Superior temporal gyrus (tissue), 1 donor: ENCODE measurements around the gene CD6.

ENCODE experiments used
- DNase-seq: peaks from one replicate; pipeline ENCODE4 v3.0.0-alpha.2; 2016; ENCODE audit errors: extremely low spot score

The CD6 gene

GRCh38 chr11:60985991-60986915 lies 14.8 kb downstream of the CD6 start:
- DNase-seq: no peak

DNA sequence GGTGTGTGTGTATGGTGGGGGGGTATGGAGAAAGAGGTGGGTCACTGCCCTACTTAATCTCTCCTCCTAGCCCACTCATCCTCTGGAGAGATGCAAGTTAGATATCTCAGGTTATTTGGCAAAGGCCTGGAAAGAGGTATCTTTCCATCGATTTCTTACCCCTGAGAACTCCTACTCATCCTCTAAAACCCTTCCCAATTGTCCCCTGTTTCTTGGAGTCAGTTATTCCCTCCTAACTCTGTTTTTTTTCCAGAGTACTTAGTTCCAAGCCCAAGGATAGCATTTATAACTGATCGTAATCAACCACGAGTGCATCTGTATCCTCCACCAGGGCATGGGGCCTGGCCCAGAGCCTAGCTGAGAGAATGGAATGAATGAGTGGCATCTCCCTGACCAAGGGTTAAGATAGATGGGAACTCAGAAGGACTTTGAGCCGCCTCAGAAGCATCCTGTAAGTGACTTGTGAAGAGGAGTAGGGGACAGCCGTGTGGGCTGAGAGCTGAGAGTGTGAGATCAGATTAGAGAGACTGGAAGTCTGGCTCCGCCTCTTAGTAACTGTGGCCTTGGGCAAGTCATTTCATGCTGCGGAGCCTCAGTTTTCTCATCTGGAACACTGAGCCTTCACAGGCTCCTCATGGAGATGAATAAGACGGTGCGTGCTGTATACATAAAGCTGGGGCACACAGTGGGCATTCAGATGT lies 16.2 kb downstream of the CD6 start:
- DNase-seq: no peak

DNA sequence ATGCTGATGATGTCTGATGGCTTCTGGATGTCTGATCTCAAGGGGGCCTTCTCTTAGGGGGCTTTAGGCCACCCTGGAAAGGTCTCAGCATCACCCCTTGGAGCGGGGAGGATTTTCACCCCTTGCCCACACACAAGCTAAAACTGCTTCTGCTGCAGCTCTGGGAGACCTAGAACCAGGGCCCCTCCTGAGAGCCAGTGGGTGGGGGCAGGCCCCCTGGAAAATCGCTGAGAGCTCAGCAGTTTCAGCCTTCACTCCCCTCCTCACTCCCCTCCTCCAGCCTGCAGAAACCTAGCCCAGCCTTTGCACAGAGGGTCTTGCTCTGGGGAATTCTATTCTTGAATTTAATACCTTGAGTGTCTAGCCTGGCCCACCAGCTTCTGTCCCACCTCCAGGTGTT lies 17.2 kb downstream of the CD6 start:
- DNase-seq: no peak

DNA sequence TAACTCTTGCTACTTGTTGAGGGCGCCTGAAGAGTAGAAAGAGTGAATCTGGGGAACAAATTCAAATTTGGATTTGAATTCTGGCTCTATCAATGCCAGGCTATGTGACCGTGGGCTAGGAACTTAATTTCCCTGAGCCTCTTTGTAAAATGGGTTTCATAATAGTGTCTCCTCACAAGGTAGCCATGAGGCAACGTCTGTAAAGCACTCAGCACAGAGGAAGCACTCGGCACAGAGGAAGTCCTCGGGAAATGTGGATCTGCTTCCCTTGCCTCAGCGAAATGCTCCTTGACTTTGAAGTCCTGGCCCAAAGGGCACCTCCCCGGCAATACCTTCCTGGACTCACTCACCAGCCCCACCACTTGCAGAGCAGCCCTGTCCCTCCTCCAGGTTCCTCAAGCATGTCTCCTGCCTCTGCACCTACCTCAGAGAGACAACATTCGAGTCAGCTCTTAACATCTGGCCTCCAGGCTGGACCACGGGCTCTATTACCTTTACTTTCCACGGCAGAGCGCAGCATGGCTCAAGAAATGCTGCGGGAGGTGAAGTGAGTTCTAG lies 17.7 kb downstream of the CD6 start:
- no peak for DNase-seq

GRCh38 chr11:60991457-60991856 lies 20.0 kb downstream of the CD6 start:
- no peak for DNase-seq

DNA sequence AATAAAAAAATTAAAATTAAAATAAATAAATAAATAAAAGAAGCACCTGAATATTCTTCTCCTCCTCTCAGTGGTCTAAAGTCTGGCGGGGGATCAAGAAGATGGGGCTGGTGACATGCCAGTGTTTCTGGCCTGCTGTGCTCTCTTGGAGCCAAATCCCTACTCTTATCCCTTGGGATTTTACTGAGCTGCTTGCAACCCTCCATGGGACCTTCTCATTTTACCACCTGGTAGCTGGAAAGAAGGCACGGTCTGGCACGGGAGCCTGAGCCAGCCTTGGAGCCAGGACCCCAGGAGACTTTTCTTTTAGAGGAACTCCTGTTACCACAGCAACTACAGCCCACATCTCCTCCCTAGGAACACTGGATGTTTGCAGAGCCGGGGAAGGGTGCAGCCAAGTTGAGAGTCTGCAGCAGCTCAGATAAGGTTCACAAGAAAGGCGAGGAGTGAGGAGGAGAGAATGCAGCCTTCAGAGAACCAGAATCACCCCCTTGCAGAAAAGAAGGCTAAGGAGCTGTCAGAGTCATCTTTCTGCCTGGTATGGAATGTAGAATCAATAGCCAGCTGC lies 21.4 kb downstream of the CD6 start:
- DNase-seq: peak; percentile 13

DNA sequence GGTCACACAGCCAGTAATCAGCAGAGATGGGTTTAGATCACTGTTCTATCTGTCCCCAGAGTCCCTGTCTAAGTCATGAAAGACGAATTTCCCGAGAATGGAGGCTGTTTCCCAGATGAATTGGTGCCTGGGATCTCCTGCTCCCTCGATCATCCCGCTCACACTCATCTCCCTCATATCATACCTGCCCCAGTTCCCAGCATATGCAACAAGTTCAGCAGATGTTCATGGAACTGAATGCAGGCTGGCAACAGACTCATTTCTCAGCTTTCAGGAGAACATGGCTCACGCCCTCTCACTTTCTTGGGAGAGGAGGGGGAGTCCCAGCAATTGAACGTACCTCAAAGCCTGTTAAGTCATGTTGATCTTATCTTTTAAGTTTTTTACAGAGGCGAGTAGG lies 22.1 kb downstream of the CD6 start:
- no peak for DNase-seq

DNA sequence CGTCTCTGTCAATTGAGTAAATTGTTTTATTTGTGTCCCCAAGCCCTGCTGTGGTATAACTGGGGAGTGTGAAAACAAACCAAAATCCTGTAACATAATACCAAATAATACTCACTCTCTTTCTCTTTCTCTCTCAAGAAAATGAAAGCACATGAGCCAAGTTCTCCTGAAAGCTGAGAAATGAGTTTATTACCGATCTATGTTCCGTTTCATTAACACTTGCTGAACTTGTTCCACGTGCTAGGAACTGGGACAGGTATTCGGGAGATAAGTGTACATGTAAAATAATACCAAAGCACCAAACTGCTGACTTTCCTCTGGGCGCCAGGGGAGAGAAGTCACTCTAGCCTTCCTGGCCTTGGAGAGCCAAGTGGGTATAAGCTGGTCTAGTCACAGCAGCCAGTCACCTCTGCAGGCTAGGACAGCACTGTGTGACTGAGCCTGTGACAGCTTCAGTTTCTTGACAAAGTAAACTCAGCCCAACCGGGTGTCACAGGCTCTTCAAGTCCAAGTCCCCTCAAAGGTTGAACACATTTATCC lies 23.1 kb downstream of the CD6 start:
- DNase-seq: no peak

GRCh38 chr11:60995798-60996197 lies 24.3 kb downstream of the CD6 start:
- no peak for DNase-seq

DNA sequence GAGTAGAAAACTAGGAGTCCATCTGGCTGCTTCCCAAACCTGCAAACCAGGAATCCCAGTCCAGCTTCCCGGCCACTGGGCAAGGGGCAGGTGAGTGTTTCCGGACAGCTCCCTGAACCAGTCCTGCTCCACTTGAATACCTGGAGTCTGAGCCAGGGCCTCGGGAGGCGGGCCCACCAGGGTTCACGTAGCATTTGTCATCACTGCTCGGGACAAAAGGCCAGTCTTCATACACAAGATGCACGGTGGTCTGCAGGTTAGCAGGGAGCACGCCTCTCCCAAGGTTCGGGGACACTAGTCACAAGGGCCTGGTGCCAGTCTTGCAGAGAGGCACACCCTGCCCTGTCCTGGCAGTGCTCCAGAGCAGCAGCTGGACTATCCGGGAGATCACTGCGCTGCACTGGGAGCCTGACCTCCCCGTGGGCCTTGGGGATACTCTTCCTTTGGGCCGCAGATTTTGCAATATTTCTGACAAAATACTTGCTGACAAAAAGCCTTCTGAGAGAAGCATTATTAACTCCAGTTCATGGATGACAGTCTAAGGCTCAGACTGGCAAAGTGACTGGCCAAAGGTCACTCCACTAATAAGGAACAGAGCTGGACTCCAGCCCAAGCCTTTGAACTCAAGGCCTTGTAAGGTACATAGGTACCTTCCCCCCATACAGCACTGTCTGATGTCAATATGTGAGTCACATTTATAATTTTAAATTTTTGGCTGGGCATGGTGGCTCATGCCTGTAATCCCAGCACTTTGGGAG lies 25.1 kb downstream of the CD6 start:
- DNase-seq: no peak

DNA sequence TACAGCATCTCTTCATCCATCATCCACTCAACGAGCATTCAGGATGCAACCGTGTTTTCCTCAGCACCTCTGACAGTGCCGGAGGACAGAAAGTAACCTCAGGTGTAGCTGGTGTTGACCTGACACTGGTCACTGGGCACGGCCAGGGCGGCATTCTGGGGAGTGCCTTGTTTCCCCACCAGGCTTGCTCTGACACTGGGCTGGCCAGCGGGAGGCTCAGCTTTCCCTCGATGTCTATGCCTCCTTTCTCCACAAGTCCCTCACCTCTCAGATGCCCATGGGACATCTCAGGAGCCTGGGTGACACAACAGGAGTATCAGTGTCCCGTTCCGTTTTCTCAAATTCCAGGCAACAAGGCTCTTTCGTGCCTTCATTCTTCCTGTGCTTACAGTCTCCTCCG lies 28.9 kb downstream of the CD6 start:
- no peak for DNase-seq

GRCh38 chr11:61001931-61002330 lies 30.5 kb downstream of the CD6 start:
- DNase-seq: no peak

GRCh38 chr11:61002598-61002997 lies 31.1 kb downstream of the CD6 start:
- DNase-seq: no peak

DNA sequence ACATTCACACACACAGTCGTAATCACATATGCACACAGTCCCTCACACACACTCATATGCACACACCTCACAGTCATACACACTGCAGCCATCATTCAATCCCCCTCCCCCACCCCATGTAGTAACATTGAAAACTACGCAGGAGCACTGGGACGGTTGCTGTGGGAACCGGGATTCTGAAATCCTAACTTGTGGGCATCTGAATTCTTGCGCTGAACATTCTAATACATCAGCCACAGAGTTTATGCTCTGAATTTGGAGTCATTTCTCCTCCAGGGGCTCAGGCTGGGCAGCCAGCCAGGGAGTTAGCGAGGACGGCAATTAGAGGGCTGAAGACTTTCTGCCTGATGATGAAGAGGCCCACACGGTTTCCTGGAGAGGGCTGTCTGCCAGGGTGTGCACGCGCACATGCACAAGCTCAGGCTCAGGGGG lies 32.7 kb downstream of the CD6 start:
- DNase-seq: no peak

- DNase-seq: no peak
Observed at GRCh38 chr11:61004761-61005181, 33.3 kb downstream of the CD6 start.

GRCh38 chr11:61007383-61007955 lies 36.0 kb downstream of the CD6 start:
- DNase-seq: no peak

DNA sequence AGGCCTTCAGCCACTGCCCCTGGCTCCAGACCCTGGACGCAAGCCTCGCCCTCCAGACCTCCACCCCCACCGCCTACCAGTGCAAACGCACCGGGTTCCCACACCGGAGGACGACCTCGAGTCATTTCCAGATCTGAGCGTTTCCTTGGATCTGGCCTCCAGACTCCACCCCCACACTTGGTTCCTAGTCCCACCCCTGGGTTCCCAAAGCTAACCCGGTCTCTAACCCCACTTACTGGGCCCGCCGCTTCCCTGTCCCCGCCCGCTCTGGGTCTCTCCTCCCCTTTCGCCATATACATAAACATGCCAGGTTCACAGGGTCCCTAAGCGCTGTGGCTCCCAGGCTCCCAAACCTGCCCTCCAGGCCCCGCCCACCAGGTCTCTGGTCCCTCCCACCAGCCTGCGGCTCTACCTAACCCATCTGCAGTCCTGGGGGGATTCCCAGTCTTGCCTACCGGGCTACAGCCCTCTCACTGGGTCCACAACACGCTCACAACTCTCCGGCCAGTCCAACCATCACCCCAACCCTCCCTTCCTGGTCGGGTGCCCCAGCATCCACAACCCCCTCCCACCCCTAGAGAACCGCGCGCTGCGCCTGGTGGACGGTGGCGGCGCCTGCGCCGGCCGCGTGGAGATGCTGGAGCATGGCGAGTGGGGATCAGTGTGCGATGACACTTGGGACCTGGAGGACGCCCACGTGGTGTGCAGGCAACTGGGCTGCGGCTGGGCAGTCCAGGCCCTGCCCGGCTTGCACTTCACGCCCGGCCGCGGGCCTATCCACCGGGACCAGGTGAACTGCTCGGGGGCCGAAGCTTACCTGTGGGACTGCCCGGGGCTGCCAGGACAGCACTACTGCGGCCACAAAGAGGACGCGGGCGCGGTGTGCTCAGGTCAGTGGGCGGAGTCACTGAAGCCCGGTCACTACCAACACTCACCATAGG lies 36.7 kb downstream of the CD6 start:
- no peak for DNase-seq

DNA sequence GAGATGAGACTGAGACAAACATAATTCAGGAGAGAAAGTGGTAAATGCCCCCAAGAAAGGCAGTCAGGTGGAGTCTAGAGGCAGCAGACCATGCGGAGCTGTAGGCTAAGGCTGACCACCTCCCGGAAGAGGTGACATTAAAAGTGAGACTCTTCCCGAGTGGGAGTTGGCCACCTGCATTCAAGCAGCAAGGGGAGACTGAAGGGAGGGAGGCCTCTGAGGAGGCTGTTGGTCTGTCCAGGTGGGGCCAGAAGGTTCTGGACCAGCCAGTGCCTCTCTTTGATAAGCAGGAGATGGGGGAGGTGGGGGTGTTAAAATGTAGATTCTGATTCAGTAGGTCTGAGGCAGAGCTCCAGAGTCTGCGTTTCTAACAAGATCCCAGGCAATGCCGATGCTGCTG lies 37.5 kb downstream of the CD6 start:
- no peak for DNase-seq

DNA sequence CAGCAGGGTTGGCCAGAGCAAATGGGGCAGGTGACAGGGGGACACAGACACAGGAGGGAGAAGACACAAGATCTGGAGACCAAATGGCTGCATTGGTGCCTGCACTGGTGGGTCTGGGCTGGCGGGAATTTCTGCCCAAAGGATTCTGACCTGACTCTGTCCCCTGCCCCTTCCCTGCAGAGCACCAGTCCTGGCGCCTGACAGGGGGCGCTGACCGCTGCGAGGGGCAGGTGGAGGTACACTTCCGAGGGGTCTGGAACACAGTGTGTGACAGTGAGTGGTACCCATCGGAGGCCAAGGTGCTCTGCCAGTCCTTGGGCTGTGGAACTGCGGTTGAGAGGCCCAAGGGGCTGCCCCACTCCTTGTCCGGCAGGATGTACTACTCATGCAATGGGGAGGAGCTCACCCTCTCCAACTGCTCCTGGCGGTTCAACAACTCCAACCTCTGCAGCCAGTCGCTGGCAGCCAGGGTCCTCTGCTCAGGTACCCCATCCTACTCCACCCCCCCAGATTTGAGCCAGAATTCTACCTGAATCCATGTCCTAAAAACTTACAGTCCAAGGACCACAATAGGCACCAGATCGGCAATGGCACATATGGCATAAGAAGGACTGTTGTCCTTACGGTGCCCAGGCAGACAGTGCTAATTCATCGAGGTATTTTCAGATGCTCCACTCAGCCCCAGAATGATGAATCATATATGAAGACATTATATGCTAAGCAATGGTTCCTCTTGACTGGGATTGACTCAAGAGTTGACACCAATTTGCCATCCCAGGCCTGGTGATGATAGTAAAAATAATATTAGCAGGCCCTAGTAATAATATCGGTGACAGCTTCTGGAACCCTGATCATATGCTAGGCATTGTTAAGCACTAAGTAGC lies 38.2 kb downstream of the CD6 start:
- no peak for DNase-seq
